HuH-7.5 (cell line): ENCODE results near the gene DDIT3.

Experiments used
- DNase-seq: peaks from one replicate; pipeline ENCODE4 v3.0.0; 2011; ENCODE audit warnings: low spot score

DDIT3 gene

GRCh38 chr12:57467915-57468314, 52.4 kb downstream of the DDIT3 start:
- no peak for DNase-seq

DNA sequence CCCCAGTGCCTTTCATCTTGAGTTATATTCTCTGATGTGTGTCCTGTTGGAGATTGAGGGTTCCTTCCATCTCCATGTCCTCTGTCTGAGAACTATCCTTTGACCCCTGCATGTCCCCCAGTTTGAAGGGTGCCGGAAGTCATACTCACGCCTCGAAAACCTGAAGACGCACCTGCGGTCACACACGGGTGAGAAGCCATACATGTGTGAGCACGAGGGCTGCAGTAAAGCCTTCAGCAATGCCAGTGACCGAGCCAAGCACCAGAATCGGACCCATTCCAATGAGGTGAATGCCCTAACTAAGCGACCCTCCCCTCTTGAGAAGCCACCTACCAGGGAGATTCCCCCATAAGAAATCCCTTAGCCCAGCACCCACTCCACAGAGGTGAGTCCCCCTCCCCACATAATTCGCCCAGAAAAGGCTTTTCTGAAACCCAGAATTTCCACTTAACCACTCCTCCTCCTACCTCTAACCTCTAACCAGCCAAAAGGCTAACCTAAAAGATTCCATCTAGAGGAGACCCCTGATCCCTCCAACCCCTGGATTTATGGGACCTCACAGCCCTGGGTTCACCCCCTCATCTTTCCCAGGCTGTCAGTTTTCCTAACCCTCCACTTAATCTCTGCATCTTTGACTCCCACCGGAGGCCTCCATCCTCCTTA, 53.0 kb downstream of the DDIT3 start:
- no peak for DNase-seq
